NCI-H82 treated with DMSO at 0.1 percent for 48 hours (cell line): ENCODE data around the gene SYVN1.
A peak's percentile ranks its signal among the peaks of the same experiment; 100 is the strongest.

Experiments
- DNase-seq: peaks from one replicate; lab custom pipeline; 2025; ENCODE audit not compliant: unreplicated experiment; lab: John Stamatoyannopoulos, UW

Gene SYVN1

DNA sequence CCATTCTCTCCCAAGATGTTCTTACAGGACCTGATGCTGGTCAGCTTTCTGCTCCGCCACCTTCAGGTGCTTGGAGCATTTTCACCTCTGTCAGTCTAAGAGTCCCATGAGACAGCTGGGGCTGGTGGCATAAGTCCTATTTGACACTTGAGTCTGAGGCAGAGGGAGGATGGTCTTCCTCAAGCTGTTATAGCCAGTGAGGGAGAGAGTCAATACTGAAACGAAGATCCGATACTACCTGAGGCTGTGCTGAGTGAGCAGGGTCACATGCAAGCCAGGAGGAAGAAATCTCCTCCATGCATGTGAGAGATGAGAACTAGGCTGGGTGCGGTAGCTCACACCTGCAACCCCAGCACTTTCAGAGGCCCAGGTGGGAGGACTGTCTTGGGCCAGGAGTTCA lies 44.7 kb downstream of the SYVN1 start:
- DNase-seq = no peak

DNA sequence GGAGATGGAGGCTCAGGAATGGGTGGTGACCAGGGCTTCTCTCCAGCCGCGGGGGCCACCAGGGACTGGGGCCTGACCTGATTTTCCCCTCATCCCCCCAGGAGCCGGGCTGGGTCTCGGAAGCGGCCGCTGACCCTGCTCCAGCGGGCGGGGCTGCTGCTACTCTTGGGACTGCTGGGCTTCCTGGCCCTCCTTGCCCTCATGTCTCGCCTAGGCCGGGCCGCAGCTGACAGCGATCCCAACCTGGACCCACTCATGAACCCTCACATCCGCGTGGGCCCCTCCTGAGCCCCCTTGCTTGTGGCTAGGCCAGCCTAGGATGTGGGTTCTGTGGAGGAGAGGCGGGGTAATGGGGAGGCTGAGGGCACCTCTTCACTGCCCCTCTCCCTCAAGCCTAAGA lies 46.5 kb downstream of the SYVN1 start:
- no peak for DNase-seq

DNA sequence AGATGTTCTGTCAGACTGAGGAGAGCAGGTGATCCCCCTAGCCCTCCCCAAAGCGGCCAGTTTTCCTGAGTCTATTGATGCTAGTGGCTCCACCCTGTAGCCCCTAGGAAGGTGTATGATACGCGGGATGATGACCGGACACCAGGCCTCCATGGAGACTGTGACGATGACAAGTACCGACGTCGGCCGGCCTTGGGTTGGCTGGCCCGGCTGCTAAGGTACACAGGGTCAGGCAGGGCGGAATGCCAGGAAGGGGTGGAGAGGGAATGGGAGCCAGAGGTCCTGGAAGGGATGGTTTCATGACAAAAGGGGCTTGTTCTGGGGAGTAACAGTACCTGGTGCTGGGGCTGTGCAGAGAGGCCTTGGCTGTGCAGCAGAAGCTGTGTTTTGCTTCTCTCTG lies 47.1 kb downstream of the SYVN1 start:
- DNase-seq = no peak

DNA sequence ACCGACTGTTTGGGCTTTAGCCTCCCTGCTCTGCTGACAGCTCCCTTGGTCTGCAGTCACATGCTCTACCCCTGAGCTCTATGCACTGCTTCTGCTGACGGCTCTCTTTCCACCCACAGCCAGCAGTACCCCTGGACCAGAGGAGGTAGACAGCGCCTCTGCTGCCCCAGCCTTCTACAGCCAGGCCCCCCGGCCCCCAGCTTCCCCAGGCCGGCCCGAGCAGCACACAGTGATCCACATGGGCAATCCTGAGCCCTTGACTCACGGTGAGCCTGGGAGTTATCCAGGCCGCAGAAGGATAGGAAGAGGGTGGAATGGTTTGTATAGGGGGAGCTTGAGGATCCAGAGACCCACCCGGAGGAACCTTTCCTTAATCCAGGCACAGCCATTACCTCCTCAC lies 47.5 kb downstream of the SYVN1 start:
- DNase-seq = no peak

DNA sequence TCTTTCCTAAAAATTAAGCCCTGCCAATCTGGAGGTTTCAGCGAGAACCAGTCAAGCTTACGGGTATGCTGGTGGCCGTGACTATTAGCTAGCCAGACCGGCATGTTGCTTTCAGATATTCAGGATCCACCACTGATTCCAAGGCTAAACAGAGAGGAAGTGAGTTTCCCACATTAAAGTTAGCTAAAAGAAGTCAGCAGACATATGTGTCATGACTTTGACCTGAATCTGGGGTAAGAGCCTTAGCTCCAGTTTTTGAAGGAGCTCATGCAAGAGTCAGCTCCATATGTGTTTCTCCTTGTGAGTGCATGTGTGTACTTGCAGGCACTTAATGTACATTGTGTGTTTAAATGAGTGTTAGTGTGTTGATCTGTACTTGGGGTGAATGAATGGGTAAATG lies 48.9 kb downstream of the SYVN1 start:
- no peak for DNase-seq

DNA sequence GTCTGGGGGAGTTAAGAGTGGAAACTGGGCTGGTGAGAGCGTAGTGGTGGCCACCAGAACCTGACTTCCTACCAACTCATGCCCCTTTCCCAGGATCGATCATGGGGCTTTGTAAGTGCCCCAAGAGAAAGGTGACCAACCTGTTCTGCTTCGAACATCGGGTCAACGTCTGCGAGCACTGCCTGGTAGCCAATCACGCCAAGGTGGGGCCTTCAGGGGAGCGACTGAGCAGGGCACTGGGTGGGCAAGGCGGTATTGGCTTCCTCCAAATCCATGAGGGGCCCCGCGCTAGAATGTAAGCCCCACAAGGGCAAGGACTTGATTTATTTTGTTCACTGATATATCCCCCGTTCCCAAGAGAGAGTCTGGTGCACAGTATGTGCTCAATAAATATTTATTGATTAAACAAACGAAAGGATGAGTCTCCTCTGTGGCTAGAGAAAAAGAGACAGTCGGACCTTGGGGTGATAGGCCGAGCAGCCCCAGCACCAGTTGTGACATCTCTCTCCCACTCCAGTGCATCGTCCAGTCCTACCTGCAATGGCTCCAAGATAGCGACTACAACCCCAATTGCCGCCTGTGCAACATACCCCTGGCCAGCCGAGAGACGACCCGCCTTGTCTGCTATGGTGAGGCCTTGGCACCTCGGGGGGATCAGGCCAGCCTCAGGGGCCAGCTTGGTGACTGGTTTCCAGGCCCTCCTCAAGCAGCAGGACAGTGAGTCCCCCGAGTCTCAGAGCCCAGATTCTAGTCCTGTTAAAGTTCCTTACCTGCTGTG lies 49.5 kb downstream of the SYVN1 start:
- no peak for DNase-seq

DNA sequence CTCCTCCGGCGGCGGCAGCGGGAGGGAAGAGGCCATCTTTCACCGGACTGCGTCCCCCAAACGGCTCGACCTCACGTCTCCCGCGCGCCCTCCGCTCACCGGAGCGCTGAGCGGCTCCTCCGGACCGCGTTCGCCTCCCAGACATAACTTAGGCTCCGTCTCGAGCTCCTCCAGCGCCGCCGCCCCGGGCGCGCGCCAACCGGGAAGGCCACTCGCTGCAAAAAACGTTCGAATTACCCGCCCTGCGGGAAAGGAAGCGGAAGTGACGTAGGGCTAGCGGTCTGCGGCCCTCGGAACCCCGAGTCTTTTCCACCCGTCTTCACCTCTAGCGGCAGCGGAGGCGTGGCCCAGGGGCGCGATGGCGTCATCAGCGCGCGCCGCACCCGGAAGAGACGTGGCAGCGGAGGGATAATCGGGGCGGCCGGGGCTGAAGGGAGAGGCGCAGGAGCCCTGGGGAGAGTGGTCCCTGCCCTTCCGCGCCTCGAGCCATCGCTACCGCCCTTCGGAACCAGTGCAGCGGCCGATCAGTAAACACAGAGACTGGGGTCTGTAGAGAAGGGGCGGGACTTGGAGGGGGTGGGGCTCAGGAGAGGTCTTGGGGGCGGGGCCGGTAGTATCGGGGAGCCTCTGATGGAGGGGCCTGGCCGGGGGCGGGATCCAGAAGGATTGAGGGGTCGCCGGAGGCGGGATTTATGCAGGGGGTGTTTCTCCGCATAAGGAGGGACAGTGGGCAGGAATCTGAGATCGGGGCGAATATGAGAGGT lies 50.3 kb downstream of the SYVN1 start, which contains the start of the genes CDCA5 and ZFPL1:
TSS of gene CDCA5 (minus strand) at position 207 of the 764 bp plus-strand sequence. CDS start at position 145, 62 bp downstream.
TSS of gene ZFPL1 (plus strand) at position 389 of the 764 bp plus-strand sequence. CDS start 477 bp downstream, outside the sequence.
- peak; percentile 69 for DNase-seq

DNA sequence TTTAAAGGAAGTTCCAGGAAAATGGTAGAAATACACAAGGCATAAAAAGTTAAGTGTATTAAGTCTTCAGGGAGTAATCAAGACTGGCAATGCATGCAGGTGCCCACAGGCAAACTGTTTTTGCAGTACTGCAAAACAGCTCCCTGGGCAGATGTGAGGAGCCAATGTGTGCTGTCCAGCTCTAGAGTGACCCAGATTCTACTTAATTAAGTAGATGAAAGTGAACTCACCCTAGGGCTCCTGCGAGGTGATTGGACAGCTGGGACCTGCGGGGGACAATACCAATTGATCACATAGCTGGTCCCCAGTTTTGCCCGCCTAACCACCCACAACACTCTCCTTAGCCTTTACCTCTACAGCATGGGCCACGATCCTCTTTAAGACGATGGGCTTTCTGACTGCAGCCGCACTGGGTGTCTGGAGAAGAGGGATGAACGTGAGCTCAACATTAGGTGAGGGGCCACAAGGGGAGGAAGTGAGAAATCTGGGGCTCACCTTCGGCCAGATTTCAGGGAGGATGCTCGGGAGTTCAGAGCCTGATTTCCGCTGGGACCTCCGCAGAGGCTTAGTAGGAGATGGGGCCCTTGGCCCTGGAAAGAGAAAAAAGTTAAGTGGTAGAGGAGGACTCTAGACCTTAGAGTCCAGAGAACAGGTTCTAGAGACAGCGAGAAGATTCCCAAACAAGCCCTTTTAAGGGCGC lies 51.0 kb downstream of the SYVN1 start:
- no peak for DNase-seq

DNA sequence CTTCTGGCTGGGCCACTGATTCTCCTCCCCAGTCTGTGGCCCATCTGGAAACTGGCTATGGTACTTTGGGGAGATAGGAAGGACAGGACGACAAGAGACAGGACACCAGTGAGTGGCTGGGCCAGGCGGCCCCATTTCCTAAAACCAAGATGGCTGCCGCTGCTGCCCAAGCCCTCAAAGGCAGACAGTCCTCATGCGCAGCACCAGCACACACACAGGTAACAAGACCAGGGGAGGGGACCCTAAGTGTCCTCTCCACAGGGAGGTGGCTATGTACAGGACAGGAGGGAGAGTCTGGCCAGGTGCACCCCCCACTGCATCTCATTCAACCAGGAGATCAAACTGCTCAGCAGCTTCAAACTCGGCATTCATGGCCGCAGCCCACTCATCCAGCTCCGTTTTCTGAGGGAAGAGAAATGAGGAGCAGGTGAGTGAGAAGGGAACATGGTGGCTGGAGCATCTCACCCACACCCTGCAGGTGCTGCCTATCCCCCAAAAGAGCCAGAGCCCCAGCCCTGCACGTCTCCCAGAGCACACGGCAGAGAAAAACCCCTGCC lies 55.5 kb downstream of the SYVN1 start:
- no peak for DNase-seq

DNA sequence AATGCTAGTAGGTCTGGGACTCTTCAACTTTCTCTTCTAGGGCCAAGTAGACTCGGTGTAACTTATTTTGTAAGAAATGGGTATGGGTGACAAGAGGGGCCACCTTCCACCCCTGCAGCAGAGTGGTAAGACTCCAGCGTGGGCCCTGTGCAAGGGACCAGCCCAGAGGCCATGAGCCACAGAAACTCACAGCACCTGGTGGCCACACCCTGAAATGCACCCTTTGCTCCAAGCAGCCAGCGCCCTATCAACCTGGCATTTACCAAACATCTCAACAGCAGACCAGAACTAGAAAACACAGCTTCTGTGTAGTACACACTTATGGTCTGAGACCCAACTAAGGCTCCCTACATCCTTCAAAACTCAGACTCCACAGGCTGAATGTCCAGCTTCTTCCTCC lies 56.2 kb downstream of the SYVN1 start:
- DNase-seq = peak; percentile 5

DNA sequence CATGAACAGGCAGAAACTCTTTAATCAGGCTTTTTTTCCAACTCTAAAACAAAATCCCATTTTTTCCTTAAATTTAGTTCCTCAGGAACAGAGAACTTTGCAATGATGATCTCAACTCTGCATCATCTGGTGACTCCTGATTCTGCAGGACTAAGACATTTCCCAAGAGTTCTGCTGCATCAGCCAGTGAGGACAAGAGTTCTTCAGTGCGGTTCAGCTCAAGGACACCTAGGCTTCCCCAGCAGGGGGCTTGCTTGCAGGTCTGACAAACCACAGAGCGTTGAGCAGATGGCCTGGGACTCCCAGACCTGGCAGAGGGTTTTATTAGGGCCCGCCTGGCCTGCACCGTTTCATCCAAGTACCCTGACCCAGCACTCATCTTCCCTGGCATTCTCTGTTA lies 56.9 kb downstream of the SYVN1 start:
- DNase-seq = peak; percentile 6
